ENCODE data around the gene AMPD3.
"Not testable (repeated sequence)": the region's sequence is repeated elsewhere in the genome, so short reads cannot be mapped to it uniquely, and the experiment has no call there.

The AMPD3 gene

GRCh38 chr11:10454878-10455631 is at the start of gene AMPD3:
TSS of gene AMPD3 (plus strand) at chr11:10455264. CDS start at chr11:10461520, 6,256 bp downstream.
- DNase-seq (ENCODE audit: low spot score) = no peak

- peak; percentile 82 for DNase-seq (ENCODE audit: low spot score)
Observed at GRCh38 chr11:10405865-10406592, 49.0 kb upstream of the AMPD3 start.

- no peak for DNase-seq (ENCODE audit: low spot score)
Observed at GRCh38 chr11:10407055-10407454, 48.0 kb upstream of the AMPD3 start.

- DNase-seq (ENCODE audit: low spot score) = no peak
Observed at GRCh38 chr11:10407749-10408685, 47.0 kb upstream of the AMPD3 start.

- no peak for DNase-seq (ENCODE audit: low spot score)
Observed at GRCh38 chr11:10409207-10409661, 45.8 kb upstream of the AMPD3 start.

GRCh38 chr11:10410106-10410843 is 44.8 kb upstream of the AMPD3 start:
- no peak for DNase-seq (ENCODE audit: low spot score)

- no peak for DNase-seq (ENCODE audit: low spot score)
Observed at GRCh38 chr11:10410844-10411200, 44.2 kb upstream of the AMPD3 start.

GRCh38 chr11:10412266-10412665 is 42.8 kb upstream of the AMPD3 start:
- no peak for DNase-seq (ENCODE audit: low spot score)

GRCh38 chr11:10413268-10413667 is 41.8 kb upstream of the AMPD3 start:
- no peak for DNase-seq (ENCODE audit: low spot score)

GRCh38 chr11:10414181-10414580 is 40.9 kb upstream of the AMPD3 start:
- no peak for DNase-seq (ENCODE audit: low spot score)

- DNase-seq (ENCODE audit: low spot score) = no peak
Observed at GRCh38 chr11:10414659-10415058, 40.4 kb upstream of the AMPD3 start.

- DNase-seq (ENCODE audit: low spot score) = no peak
Observed at GRCh38 chr11:10415817-10416392, 39.2 kb upstream of the AMPD3 start.

GRCh38 chr11:10418259-10418949 is 36.7 kb upstream of the AMPD3 start:
- DNase-seq (ENCODE audit: low spot score) = no peak

GRCh38 chr11:10418950-10419310 is 36.1 kb upstream of the AMPD3 start:
- DNase-seq (ENCODE audit: low spot score) = no peak

GRCh38 chr11:10426475-10426874 is 28.6 kb upstream of the AMPD3 start:
- no peak for DNase-seq (ENCODE audit: low spot score)

- DNase-seq (ENCODE audit: low spot score) = peak; percentile 22
Observed at GRCh38 chr11:10428453-10428852, 26.6 kb upstream of the AMPD3 start.

GRCh38 chr11:10429526-10429925 is 25.5 kb upstream of the AMPD3 start:
- no peak for DNase-seq (ENCODE audit: low spot score)

GRCh38 chr11:10432493-10432892 is 22.6 kb upstream of the AMPD3 start:
- DNase-seq (ENCODE audit: low spot score) = no peak

GRCh38 chr11:10432971-10433370 is 22.1 kb upstream of the AMPD3 start:
- no peak for DNase-seq (ENCODE audit: low spot score)

- DNase-seq (ENCODE audit: low spot score) = no peak
Observed at GRCh38 chr11:10436224-10436623, 18.8 kb upstream of the AMPD3 start.

GRCh38 chr11:10436683-10437082 is 18.4 kb upstream of the AMPD3 start:
- DNase-seq (ENCODE audit: low spot score) = not testable (repeated sequence)
